Lung (tissue), 12 donors: ENCODE results near the gene DPF1. TPM values are rescaled to one million over a fixed set of nuclear protein-coding genes. Genes with fewer than 3 reads are reported as not detected.

Experiments used
- ATAC-seq: fragments of 200-7000 bp; cut with Tn5 transposase; one replicate; pipeline ENCODE4 v1.9.1; 2020; ENCODE audit warnings: moderate number of reproducible peaks; ENCODE audit not compliant: insufficient read depth, low FRiP score
- DNase-seq, 3 donors: peaks; one replicate each; pipeline ENCODE4 v3.0.0-alpha.2; 2013 to 2017
- H3K27ac ChIP-seq, 2 donors: one replicate each; pipeline ENCODE4 v1.5.1; 2013; ENCODE audit warnings: mild to moderate bottlenecking in 2 of 2, moderate library complexity in 2 of 2, control low read depth in 1 of 2, inconsistent platforms in 1 of 2, low read depth in 1 of 2, low read length in 1 of 2
- H3K27me3 ChIP-seq, 3 donors: one replicate each; pipeline ENCODE4 v1.5.1; 2013; ENCODE audit warnings: low read length in 2 of 3; ENCODE audit not compliant: control insufficient read depth in 3 of 3, insufficient read depth in 3 of 3
- H3K36me3 ChIP-seq, 4 donors: one replicate each; pipeline ENCODE4 v1.5.1; 2013; ENCODE audit warnings: low read length in 4 of 4, mild to moderate bottlenecking in 1 of 4, moderate library complexity in 1 of 4; ENCODE audit not compliant: control insufficient read depth in 4 of 4, insufficient read depth in 4 of 4
- H3K4me1 ChIP-seq, 5 donors: one replicate each; pipeline ENCODE4 v1.5.1; 2013; ENCODE audit warnings: low read length in 5 of 5, mild to moderate bottlenecking in 2 of 5, moderate library complexity in 1 of 5; ENCODE audit not compliant: control insufficient read depth in 5 of 5, insufficient read depth in 5 of 5
- H3K4me3 ChIP-seq: one replicate; pipeline ENCODE4 v1.5.1; 2013; ENCODE audit warnings: mild to moderate bottlenecking, control low read depth, moderate library complexity
- H3K9ac ChIP-seq, 2 donors: one replicate each; pipeline ENCODE4 v1.5.1; 2013; ENCODE audit warnings: low read length in 2 of 2, control low read depth in 1 of 2; ENCODE audit not compliant: insufficient read depth in 1 of 2
- H3K9me3 ChIP-seq, 4 donors: one replicate each; pipeline ENCODE4 v1.5.1; 2013; ENCODE audit warnings: low read length in 3 of 4, mild to moderate bottlenecking in 1 of 4, moderate library complexity in 1 of 4; ENCODE audit not compliant: control insufficient read depth in 4 of 4, insufficient read depth in 3 of 4
- WGBS, 2 donors: extraction: QIAGEN DNeasy Blood & Tissue Kit; methylation state at CpG; one replicate each; pipeline ENCODE4 v1.1.7; 2013; 5-methylcytosine and 5-hydroxymethylcytosine counted together
- polyA plus RNA-seq, 2 donors: library from polyadenylated mRNA; stranded (reverse); fragments of 200-250 nt; gene quantifications; one replicate each; pipeline ENCODE4 v1.2.1, GENCODE V29; 2013
- total RNA-seq, 2 donors: library from RNA; depleted of rRNA in 1 of 2; stranded (reverse); fragments of >200 nt in 1 of 2; gene quantifications; one replicate each; pipeline ENCODE4 v1.2.1, GENCODE V29; 2014 to 2021
- TF ChIP-seq, protein P1 (sequence below): IDR thresholded peaks from 2 replicates; pipeline ENCODE4 v1.5.1; 2012; ENCODE audit warnings: mild to moderate bottlenecking; ENCODE audit errors: control extremely low read depth, extremely low read depth
- donor health status: control.
- donor health status: control.
- donor health status: Bipolar disorder and iron deficiency.
- donor health status: healthy.
- donor health status: DM: yes; HTN: yes; CAD: no.

Gene DPF1
- total and polyA plus RNA-seq, 4 donors, result 1.3 to 1.7 (median 1.4) TPM; not detected in 1

DNA sequence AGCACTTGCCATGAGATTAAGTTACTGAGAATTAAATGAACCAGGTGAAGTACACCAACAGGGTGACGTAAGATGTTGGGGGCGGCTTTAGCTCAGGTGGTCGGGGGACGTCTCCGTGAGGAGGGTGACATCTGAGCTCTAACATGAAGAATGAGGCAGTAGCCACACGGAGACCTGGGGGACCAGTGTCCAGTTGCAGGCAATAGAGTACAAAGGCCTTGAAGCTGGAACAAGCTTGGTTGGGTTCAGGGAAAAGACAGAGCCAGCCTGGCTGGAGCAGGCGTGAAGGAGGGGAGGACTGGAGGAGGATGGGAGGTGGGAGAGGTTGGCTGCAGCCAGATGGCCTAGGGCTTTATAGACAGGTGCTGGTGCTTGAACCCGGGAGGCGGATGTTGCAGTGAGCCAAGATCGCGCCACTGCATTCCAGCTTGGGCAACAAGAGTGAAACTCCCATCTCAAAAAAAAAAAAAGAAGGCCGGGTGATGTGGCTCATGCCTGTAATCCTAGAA lies 42.0 kb upstream of the DPF1 start:
- Histone ChIP-seq H3K4me1 (peaks cover 0 to 35% (median 13%) of the 10 kb centered on the region in 5 donors), H3K36me3 (no peaks in the 10 kb centered on the region), H3K9me3 (no peaks in the 10 kb centered on the region), H3K4me3 (no peak overlapping the region), H3K27me3 (no peaks in the 10 kb centered on the region), H3K27ac (peak overlapping the region in 1 of 2 donors; percentile 90), H3K9ac (peak overlapping the region in 1 of 2 donors; percentile 66)
- WGBS, 2 donors, result 63 to 81% methylated on average over 12 of the region's 12 CpGs
- TF ChIP-seq, protein P1, sequence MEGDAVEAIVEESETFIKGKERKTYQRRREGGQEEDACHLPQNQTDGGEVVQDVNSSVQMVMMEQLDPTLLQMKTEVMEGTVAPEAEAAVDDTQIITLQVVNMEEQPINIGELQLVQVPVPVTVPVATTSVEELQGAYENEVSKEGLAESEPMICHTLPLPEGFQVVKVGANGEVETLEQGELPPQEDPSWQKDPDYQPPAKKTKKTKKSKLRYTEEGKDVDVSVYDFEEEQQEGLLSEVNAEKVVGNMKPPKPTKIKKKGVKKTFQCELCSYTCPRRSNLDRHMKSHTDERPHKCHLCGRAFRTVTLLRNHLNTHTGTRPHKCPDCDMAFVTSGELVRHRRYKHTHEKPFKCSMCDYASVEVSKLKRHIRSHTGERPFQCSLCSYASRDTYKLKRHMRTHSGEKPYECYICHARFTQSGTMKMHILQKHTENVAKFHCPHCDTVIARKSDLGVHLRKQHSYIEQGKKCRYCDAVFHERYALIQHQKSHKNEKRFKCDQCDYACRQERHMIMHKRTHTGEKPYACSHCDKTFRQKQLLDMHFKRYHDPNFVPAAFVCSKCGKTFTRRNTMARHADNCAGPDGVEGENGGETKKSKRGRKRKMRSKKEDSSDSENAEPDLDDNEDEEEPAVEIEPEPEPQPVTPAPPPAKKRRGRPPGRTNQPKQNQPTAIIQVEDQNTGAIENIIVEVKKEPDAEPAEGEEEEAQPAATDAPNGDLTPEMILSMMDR, result no peak
- ATAC-seq (no peak), DNase-seq (no peak)

DNA sequence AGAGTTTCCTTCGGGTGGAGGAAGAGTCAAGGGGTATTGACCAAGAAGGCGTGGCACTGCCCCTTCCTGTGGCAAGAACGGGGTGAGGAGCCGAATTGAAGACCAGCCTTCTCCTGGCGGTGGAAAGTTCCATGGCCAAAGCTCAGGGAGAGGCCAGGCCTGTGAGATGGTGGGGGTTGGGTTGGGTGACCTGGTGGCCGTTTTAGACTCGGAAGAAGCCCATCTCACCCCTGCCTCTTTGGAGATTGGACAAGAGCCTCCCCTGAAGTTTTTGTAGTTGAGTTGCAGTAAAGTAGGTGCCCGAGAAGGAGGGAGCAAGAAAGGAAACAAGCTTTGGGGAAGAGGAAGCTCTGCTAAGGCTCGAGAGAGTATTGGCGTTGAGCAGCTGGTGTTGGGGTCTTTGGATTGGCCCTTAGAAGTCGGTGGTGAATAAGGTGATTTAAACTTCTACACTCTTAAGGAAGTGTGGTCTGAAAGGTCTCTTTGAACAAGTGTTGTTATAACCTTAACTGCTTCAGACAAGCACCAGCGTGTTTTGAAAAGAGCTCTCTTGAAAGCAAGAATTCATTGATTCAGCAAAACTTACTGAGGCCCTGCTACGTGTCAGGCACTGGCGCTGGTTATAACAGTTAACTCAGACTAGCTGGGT lies 41.3 kb upstream of the DPF1 start:
- Histone ChIP-seq H3K27ac (peak overlapping the region in 1 of 2 donors; percentile 90), H3K9ac (peak overlapping the region; percentile 66), H3K27me3 (no peaks in the 10 kb centered on the region), H3K4me3 (peak overlapping the region; percentile 47), H3K9me3 (no peaks in the 10 kb centered on the region), H3K4me1 (peaks cover 0 to 31% (median 13%) of the 10 kb centered on the region in 5 donors), H3K36me3 (no peaks in the 10 kb centered on the region)
- DNase-seq (peak in 1 of 3 donors; percentile 57), ATAC-seq (no peak)
- WGBS, 2 donors, result 24 to 38% methylated on average over 14 of the region's 14 CpGs
- TF ChIP-seq, protein P1, result no peak

DNA sequence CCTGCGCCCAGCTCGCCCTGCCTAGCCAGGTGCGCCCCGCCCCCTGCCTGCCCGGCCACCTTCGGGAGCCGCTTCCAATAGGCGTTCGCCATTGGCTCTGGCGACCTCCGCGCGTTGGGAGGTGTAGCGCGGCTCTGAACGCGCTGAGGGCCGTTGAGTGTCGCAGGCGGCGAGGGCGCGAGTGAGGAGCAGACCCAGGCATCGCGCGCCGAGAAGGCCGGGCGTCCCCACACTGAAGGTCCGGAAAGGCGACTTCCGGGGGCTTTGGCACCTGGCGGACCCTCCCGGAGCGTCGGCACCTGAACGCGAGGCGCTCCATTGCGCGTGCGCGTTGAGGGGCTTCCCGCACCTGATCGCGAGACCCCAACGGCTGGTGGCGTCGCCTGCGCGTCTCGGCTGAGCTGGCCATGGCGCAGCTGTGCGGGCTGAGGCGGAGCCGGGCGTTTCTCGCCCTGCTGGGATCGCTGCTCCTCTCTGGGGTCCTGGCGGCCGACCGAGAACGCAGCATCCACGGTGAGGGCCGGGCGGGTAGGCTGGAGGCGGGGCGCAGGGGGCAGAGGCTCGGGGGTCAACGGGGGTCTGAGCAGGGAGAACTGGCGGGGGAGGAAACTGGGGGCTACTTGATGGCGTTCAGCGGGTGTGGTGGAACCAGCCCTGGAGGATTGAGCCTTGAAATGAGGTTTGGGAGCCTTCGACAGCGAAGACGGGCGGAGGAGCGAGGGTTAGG lies 40.6 kb upstream of the DPF1 start, which contains the start of gene SPINT2:
SPINT2 (plus strand) TSS at position 88 of the 727 bp plus-strand sequence; CDS start at position 408, 320 bp downstream.
- Histone ChIP-seq H3K27ac (peak within 1 kb of the TSS in 1 of 2 donors; percentile 90), H3K4me3 (peak within 1 kb of the TSS; percentile 47), H3K36me3 (no peaks in the 10 kb centered on the region), H3K4me1 (peaks cover 0 to 27% (median 11%) of the 10 kb centered on the region in 5 donors), H3K9me3 (no peaks in the 10 kb centered on the region), H3K9ac (peak within 1 kb of the TSS; percentile 66), H3K27me3 (no peaks in the 10 kb centered on the region)
- DNase-seq (peak in 1 of 3 donors; percentile 76), ATAC-seq (peak; percentile 5)
- WGBS, 2 donors, result 7 to 8% methylated on average over 76 to 78 of the region's 78 CpGs
- TF ChIP-seq, protein P1, result no peak
